Measurements from ENCODE around the gene TRIM61.

DNA sequence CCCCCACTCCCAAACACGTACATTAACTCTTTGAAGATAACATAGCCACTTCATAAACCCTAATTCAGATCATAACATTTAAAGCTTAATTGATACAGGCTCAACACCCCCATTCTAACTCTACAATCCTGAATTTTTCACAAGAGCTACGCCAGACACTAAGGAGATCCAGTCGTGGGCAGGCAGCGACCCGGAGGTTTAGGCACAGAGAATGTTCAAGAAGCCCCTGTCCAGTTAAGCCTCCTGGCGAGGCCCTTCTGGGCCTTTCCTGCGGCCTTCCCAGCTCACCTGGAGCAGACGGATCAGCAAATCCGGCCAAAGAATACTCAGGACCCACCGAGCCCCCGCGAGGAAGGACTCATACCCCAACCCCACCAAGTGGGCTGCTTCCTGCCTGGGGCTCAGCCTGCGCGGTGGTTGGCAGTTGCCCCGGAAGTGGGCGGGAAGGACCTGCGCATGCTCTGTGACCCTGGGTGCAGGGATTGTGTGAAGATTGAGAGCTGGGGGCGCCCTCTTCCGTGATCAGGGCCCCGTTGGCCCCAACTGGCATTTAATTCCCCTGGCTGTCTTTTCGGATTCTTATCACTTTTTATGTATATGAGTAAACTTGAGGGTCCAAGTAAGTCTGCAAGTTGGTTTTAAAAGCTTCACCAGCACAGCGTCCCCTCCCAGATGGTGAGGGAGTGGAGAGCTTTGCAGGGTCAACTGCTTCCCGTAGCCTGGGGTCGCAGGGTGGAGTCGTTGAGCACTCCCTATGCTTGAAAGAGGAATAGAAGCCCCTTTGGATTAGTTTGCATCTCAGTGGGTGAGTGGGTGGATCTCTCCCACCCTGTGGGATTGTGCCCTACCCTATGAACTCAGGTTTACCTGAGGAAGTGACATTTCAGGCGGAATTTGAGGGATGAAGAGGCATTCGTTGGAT, at the start of gene TRIM61:
- TF ChIP-seq, protein P1, sequence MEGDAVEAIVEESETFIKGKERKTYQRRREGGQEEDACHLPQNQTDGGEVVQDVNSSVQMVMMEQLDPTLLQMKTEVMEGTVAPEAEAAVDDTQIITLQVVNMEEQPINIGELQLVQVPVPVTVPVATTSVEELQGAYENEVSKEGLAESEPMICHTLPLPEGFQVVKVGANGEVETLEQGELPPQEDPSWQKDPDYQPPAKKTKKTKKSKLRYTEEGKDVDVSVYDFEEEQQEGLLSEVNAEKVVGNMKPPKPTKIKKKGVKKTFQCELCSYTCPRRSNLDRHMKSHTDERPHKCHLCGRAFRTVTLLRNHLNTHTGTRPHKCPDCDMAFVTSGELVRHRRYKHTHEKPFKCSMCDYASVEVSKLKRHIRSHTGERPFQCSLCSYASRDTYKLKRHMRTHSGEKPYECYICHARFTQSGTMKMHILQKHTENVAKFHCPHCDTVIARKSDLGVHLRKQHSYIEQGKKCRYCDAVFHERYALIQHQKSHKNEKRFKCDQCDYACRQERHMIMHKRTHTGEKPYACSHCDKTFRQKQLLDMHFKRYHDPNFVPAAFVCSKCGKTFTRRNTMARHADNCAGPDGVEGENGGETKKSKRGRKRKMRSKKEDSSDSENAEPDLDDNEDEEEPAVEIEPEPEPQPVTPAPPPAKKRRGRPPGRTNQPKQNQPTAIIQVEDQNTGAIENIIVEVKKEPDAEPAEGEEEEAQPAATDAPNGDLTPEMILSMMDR (IDR thresholded peaks at IDR 0.05), result no peak
- TF ChIP-seq EZH2 (IDR thresholded peaks at IDR 0.05), result no peak
